Measurements from ENCODE around the gene MIEF1.

DNA sequence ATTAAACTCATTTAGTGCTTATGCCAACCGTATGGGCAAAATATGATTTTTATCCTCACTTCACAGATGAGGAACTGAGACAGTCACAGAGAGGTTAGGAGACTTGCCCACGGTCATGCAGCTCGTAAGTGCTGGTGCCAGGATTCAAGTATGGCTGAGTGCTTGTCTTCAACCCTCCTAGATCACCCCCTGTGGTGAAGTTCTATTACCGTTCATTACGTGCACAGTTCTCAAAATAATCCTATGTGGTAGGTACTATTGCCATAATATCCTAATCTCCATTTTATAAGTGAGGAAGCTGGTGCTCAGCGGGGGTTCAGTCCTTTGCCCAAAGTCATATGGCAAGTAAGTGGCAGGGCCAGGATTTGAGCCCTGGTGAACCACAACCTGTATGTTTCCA is 1.5 kb downstream of the MIEF1 start:
- TF ChIP-seq, protein P1, sequence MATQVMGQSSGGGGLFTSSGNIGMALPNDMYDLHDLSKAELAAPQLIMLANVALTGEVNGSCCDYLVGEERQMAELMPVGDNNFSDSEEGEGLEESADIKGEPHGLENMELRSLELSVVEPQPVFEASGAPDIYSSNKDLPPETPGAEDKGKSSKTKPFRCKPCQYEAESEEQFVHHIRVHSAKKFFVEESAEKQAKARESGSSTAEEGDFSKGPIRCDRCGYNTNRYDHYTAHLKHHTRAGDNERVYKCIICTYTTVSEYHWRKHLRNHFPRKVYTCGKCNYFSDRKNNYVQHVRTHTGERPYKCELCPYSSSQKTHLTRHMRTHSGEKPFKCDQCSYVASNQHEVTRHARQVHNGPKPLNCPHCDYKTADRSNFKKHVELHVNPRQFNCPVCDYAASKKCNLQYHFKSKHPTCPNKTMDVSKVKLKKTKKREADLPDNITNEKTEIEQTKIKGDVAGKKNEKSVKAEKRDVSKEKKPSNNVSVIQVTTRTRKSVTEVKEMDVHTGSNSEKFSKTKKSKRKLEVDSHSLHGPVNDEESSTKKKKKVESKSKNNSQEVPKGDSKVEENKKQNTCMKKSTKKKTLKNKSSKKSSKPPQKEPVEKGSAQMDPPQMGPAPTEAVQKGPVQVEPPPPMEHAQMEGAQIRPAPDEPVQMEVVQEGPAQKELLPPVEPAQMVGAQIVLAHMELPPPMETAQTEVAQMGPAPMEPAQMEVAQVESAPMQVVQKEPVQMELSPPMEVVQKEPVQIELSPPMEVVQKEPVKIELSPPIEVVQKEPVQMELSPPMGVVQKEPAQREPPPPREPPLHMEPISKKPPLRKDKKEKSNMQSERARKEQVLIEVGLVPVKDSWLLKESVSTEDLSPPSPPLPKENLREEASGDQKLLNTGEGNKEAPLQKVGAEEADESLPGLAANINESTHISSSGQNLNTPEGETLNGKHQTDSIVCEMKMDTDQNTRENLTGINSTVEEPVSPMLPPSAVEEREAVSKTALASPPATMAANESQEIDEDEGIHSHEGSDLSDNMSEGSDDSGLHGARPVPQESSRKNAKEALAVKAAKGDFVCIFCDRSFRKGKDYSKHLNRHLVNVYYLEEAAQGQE (IDR thresholded peaks at IDR 0.05; ENCODE audit: low read depth): no peak
- TF ChIP-seq EGR1 (IDR thresholded peaks at IDR 0.05) (no peak), CEBPB (IDR thresholded peaks at IDR 0.05) (no peak), TAF1 (IDR thresholded peaks at IDR 0.05; ENCODE audit: low read depth) (no peak), USF1 (IDR thresholded peaks at IDR 0.05) (no peak), CREB1 (IDR thresholded peaks at IDR 0.05; ENCODE audit: low read depth) (no peak), MAX (IDR thresholded peaks at IDR 0.05) (no peak)

Measured in Ishikawa (cell line).